Activated T-cell treated with anti-CD3 and anti-CD28 coated beads for 1 hour (primary cell): ENCODE measurements around the gene PLXNC1.

ENCODE experiments used
- DNase-seq: peaks from one replicate; pipeline ENCODE4 v3.0.0-alpha.2; 2020; ENCODE audit warnings: low read depth

Gene PLXNC1

DNA sequence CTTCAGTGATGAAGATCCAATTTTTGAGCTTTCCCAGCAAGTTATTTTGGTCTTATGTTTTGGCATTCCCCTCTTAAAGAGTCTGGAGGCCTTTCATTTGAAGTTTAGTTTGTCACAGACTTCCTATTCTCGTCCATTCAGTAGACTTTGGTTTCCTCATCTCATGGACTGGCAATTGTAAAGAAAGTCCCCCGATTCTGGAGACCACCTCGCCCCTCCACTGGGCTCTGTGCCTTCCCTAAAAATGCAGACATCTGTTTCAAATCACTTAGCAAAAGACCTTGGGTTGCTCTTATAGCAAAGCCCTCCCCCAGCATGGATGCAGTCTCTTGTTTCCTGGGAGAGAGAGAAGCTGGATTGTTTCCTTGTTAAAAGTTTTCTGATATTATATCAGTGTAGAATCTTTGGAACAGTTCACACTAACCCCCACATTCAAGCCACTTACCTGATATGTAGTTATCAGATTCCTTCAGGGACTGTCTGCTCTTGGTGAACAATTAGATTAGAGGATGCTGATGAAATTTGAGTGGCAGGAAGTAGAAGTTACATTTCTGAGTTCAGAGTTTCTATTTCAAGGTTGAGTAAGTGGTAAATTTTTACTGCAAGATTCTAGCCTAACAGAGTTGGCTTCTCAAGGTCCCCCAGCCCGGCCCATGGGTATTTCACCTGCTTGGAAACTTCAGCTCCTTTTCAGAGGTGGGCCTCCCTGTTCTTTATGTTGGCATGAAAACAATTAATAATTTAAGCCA is 56.3 kb downstream of the PLXNC1 start:
- no peak for DNase-seq

DNA sequence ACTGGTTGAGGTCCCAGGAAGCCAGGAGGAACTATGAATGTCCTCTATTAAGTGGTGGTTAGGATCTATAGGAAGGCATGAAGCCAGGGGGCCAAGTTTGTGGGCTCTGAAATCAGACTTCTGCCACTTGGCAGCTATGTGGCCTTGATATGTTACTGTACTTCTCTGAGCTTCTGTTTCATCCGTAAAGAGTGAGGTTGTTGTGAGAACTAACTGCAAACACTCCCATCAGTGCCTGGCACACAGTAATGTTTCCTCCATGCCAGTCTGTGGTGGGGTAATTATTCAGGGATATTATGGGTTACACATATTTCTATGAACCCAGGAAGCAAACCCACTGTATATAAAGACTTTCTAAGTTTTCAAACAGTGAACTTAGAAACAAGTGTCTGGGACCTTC is 57.4 kb downstream of the PLXNC1 start:
- DNase-seq: no peak

DNA sequence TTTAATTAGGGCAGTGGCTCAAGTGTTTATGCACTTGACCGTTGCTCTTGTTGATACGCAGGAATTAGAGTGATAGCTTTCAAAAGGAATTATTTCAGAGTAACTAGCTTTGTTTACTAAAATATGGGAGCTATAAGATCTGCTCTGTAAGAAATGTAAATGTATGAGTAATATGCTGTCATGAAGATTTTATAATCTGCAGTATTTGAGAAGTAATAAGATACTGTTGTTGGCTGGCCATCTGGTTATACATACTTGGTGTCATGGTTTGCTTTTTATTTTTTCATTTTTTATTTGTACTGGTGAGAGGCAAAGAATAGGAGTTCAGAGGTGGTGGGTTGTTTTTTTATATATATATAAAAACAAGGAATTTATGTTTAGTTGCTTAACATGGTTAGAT is 58.5 kb downstream of the PLXNC1 start:
- no peak for DNase-seq

DNA sequence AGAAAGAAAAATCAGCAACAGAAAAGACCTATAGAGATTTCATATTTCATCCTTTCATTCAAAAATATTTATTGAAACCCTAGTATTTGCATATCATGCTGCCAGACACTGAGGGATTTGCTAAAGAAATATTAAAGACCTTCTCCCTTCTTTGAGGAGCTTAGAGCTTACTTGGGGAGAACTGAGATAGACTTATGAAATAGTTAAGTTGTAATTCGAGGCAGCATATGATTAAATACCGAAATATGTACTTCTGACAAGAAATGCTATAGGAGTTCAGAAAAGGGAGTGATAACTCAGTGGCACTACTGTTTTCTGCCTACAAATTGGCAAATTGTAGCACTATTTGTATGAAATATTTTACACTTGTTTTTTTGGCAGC is 59.1 kb downstream of the PLXNC1 start:
- no peak for DNase-seq

DNA sequence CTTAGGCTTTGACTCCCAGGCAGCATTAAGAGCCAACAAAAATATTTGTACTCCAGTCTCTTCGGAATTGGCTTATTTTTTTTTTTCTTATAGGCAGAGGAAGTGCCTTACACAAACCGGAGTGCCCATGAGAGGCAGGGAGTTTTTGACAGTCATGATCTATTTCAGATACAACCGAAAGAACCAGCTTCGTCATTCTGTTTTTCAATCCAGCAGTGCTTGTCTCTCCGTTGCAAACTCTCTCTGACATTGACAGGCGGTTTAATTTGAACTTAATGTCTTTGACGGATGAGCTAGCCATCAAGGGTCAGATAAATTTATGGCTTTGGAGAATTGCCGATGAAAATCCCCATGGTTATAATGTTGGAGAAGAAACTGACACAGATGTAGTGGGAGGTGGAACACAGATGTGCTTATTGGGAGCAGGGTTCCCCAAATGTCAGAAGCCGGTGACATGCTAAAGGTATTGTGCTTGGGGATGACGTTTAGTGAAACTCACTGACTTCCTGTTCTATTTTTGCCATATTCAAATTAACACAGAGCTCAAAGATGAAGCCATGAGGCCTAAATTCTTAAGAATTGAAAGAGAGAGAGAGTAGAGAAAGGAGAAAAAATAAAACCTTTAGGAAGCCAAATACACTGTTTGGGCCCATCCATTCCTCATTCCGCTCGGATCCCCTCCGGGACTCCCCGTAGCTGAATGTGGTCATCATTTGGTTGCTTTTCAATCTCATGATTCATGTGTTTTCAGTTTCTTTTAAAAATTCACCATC is 59.7 kb downstream of the PLXNC1 start:
- DNase-seq: no peak

DNA sequence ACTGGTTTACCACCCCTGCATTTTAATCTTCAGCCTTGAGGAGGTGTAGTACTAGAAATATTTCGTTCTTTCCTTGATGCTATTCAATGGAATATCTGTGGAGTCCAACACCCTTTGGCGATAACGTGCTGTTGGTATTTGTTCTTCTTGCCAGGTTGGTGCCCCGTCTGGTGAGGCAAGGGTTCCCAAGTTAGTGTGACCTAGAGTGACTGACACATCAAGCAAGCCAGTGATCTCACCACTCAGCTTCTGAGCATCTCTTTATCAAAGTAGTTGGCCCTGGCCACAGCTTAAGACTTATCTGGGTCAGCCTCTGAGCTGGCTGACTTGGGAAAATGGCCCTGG is 60.2 kb downstream of the PLXNC1 start:
- DNase-seq: no peak

DNA sequence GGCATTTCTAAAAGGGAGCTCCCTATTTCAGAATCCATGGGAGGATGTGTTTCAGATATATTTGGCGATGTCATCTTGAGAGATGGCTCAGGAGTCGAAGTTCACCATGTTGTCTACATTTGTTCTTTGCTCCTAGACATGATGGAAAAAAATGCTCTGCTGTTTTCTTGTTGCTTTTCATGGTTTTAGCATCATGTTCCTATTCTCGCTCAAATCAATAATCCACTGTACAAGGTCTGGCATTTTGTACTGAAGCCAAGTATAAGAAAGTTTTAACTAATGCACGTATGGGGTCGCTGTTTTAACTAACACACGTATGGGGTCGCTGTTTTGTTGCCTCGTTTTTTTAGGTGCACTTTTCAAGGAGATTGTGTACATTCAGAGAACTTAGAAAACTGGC is 60.9 kb downstream of the PLXNC1 start:
- DNase-seq: no peak

DNA sequence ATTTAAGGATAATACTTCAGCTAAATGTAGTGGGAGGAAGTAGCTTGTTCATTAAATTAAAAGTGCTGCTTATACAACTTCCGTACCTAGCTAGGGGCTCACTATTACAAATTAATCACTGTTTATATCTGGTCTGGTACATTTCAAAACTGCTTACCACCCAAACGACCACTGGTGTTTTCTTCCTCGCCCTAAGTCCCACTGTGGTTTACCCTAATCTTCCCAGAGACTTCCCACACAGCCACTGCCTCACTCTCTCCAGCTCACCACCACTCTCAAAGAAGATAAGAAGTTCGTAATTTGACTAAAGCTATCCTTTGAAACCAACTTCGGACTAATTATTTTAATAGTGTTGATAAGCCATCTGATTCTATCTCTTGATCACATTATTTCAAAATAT is 62.6 kb downstream of the PLXNC1 start:
- DNase-seq: no peak

DNA sequence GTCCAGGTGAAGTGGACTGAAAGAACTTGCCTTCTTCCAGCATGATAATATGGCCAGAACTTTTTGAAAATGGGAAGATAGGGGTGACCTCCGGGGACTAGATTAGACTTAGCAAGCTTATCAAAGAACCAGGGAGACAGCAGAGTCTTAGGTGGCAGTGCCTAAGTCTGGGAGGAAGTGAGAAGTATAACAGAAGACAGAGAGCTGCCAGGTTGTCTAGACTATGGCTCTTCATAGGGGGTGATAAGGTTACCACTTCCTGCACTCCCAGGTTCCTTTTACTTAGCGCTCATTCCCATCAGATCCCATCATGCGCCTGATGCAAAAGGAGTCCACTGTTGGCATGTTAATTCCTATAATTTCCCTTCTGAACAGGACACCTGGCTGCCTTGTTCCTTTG is 69.9 kb downstream of the PLXNC1 start:
- DNase-seq: no peak

DNA sequence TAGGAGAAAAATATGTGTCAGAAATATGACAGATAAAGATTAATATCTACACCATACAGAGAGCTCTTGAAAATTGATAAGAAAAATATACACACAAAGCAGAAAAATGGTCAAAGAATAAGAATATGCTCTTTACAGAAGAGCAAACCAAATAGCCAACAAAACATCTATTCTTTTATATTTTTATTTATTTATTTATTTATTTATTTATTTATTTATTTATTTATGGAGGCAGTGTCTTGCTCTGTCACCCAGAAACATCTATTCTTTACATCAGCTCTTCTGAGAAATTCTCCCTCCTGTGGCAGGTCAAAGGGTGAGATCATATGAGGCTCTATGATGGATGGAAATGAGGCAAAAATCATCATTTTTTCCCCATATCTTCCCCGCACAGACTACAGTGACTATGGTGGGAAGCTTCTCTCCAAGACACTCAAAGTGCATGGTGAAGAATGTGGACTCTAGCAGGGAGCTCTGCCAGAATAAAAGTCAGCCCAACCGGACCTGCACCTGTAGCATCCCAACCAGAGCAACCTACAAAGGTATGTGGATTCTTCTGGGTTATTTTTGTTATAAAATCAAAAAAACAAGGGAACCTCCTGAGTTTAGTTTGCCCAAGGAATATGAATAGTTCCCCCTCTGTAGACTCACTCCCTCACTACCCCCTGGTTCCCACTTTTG is 71.4 kb downstream of the PLXNC1 start:
- DNase-seq: no peak

DNA sequence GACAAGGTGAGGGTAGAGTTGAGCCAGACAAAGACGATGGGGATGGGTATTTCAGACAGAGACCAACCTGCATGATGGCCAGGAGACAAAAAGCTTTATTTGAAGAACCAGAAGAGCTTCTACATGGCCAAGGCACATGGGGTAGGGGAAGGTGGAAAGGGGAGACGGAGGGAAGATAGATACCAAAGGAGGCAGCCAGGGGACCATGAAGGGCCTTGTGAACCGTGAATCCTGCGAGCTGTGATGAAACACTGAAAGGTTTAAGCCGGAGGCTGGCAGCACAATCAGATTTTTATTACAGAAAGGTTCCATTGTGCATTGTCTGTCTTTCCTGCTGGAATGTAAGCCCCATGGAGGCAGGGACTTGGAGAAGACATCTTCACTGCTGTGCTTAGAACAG is 72.4 kb downstream of the PLXNC1 start:
- DNase-seq: no peak

DNA sequence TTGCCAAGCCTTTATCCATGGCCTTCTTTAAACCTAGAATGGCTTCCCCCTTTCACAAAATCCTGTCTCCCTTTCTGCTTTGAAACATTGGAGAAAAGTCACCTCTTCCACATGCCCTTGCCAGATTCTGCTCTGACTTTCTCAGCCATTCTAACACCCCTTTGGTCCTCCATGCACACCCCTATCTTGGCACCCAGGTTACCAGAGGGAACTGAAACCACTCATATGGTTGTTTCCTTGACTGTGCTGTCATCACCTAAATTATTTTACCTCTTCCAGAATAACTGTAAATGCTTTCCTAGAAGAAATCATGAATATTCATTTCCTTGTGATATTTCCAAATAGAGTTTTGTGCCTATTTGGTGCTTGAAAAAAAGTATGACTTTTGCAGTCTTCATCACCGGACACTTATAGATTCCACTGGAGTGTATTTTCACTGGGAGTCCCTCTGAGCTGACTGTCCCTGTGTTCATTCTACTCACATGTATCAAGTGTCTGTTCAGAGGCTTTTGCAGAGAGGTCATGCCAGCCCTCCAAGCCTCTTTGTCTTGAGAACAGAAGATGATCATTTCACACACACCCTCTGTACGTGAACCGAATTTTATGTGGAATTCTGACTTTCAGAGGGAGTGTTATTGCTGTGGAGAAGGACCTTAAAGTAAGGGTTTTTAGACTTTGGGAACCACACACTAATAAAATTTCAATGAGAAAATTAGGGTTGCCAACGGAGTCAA is 74.1 kb downstream of the PLXNC1 start:
- no peak for DNase-seq

DNA sequence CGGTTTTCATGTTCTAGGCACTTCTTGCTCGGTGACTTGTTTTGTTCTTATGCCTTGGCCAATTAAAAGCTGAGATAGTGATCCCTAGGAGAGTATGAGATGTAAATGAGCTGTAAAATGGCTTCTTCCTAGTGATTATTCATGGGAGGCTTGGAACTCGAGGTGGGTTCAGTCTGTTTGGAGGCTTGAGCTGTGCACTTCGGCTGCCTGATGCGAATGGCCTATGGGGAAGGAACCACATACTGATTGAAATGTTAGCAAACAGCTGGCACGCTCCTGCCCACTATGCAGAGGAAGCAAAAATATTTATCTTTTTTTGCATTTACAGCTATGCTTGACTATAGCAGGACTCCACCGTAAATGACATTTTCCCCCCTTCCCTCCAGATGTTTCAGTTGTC is 75.5 kb downstream of the PLXNC1 start:
- no peak for DNase-seq

DNA sequence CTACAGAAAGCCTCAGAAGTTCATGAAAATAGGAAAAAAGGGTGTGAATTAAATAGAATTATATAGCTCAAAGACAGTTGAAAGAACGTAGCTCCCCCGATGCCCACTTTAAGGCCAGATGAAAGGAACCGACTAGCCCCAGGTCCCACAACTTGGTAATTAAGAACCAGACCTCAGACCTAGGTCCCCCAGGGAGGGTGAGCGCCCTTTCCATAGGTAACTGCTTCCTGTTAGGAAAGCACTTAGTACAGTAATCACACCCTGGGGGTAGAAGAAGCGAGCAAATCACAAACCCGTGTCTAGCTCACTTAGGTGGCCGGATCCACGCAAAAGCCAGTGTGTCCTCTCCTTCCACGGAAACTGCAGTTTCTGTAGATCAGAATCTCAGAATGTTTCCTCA is 77.1 kb downstream of the PLXNC1 start:
- no peak for DNase-seq

DNA sequence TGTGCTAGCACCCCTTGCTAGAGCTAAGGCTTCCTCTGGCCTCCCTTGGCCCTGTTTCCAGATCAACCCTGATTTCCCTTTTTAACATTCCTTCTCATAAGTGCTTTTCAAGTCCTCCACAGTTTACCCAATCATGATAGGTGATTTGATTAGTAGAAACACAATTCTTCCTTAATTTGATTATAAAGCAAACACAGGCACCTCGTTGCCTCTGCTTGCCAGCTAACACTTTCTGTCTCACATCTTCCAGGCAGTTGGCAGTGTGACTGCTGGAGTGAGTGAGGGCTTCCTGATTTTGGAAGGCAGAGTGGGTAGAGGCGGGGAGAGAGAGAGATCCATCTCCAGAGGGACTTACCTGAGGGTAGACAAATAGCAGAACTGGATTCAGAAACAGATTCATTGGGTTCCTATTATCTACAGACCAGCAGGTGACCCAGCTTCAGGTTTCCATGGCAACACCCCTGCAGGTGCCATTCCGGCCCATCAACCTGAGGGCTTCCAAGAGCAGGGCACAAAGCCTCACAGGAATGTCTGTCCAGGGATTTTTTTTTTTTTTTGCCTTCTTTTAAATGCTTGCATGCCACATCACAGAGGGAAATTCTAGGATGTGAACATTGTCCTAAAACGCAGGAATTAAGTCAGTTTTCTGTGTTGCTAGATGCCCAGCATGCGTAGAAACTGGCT is 77.7 kb downstream of the PLXNC1 start:
- DNase-seq: no peak

DNA sequence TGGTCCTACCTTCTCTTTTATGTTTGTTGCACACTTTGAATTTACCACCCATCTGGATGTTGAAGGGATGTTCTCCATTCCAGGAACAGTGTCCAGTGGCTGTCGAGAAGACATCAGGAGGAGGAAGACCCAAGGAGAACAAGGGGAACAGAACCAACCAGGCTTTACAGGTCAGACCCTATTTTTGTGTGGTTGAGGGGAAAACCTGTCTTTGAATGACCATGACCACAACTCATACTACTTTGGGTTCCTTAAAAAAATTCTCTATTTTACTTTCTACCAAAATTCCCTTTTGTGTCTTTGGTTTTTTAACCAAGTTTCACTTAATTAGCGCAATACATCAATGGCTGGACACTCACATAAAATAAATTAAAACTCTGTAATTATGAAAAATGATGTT is 78.7 kb downstream of the PLXNC1 start:
- DNase-seq: no peak

DNA sequence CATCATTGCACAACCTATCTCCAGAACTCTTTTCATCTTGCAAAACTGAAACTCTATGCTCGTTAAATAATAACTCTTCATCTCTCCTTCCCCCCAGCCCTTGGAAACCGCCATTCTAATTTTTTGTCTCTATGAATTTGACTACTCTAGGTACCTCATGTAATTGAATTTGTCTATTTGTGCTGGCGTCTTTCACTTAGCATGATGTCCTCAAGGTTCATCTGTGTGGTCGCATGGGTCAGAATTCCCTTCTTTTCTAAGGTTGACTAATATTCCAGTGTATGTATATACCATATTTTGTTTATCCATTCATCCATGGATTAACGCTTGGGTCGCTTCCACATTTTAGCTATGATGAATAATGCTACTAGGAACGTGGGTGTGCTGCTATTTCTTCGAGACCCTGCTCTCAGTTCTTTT is 80.1 kb downstream of the PLXNC1 start:
- DNase-seq: no peak

DNA sequence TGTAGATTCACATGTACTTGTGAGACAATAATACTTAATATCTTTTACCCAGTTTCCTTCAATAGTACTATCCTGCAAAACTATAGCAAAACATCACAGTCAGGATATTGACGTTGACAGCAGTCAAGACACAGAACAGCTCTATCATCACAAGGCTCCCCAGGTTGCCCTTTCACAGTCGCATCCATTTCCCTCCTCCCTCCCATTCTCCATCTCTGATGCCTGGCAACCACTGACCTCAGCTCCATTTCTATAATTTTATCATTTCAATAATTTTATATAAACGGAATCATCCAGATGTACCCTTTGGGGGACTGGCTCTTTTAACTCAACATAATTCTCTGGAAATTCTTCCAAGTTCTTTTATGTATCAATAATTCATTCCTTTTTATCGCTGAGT is 81.5 kb downstream of the PLXNC1 start:
- DNase-seq: no peak

DNA sequence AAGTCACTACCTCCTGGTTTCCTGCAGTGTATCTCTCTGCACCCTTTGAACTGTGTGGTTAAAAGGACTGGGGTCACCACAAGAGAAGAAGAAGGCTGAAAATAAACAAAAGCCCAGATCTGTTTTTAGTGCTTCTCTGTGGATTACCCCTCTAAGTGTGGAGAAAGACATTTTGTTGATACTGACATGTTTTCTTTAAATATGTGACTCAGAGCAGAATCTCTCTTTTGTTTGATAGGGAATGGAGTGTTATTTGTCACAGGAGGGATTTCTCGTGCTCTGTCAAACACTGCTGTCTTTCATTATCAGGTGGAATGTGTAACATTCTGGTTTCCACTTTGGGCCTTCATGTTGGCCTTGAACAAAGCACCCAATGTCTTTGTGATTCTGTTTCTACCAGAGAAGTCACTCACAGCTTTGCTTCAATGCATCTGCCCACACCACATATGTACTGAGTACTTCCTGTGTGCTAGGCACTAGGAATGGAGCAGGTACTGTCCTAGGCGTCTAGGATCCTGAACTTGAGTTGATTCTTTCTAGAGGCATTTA is 82.1 kb downstream of the PLXNC1 start:
- no peak for DNase-seq

DNA sequence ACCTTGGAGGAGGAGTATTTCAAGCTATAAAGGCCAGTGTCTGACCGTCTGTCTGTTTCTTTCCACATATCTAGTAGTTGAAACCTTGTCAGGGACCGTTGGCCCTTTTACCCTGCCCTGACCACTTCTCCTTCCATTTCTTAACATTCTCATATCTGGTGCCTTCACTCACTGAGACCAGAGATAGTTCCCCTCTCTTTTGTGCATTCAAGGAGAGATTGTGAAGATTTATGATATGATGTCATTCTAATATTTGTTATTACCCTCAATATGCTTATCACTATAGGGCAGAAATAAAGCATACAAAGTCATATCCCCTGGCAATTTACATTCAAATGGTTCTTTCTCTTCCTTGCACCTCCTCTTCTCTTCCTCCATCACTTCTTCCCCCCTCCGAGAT is 83.3 kb downstream of the PLXNC1 start:
- no peak for DNase-seq

DNA sequence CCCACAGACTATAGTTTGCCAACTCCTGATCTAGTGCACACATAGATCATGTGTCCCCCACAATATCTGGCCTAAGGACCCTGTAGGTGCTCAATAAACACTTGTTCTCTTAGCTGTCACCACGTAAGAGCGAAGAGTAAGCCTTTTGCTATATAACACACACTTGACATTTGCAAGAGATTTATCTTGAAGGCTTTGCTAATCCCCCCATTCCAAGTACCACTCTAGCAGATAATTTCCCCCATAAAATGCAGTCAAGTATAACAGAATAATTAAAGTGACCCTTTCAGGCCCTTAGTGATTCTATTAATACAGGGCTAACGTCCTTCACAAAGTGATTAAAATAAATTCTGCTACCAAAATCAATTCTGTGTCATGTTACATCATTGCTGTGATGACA is 87.5 kb downstream of the PLXNC1 start:
- no peak for DNase-seq
